Brain microvascular endothelial cell (primary cell): ENCODE results near the gene LEKR1.

Source experiments
- DNase-seq: peaks from one replicate; pipeline ENCODE4 v3.0.0-alpha.2; 2020
- H3K27ac ChIP-seq: fragments of 250-450 bp; sonication (Bioruptor Pico); 2 replicates; pipeline ENCODE4 v1.5.1; 2020; ENCODE audit warnings: mild to moderate bottlenecking, moderate library complexity
- H3K27me3 ChIP-seq: fragments of 250-450 bp; sonication (Bioruptor Pico); replicated peaks from 2 replicates; pipeline ENCODE4 v1.5.1; 2020; ENCODE audit warnings: mild to moderate bottlenecking
- H3K36me3 ChIP-seq: fragments of 250-450 bp; sonication (Bioruptor Pico); replicated peaks from 2 replicates; pipeline ENCODE4 v1.5.1; 2020; ENCODE audit warnings: mild to moderate bottlenecking
- H3K4me3 ChIP-seq: 2 replicates; pipeline ENCODE4 v1.5.1; 2011; ENCODE audit warnings: low read depth, mild to moderate bottlenecking, control low read depth, low read length, moderate library complexity
- CTCF ChIP-seq: IDR thresholded peaks from 2 replicates; pipeline ENCODE4 v1.5.1; 2011; ENCODE audit warnings: low read depth, mild to moderate bottlenecking, moderate library complexity, low read length, control low read depth, inconsistent platforms; ENCODE audit errors: missing control alignments
- in situ Hi-C: cut with HindIII; loops from 2 replicates; pipeline ENCODE4 v1.10.0; 2017; ENCODE audit warnings: low sequenced_read_pairs, low pct_ligation_motif_present

Gene LEKR1

DNA sequence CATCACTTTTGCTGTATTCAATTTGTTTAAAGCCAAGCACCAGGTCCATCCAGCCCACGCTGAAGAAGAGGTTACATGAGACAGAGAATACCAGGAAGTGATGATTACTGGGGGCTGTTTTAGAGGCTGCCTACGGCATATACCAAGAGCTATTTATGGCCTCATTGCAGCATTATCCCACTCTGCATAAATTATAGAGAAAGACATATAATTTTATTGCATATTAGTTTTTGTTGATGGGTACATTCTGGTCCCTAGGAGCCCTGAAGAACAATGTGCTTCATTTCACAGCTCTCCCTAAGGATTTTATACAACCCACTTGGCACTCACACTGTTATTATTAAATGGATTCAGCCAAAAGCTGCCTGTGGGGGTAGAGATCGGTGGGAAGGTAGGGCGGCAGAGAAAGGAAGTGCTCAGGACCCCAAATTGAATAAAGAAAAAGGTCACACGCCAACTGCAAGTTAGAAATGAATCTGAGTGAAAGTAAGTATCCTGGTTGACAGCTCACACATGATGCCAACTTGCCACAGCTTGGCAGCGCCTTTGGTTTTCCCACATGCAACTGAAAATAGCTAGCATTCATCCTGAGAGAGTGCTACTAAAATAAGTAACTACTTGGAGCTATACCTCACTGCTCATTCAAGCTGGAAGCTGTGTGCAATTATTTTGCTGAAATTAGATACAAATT is 260.1 kb downstream of the LEKR1 start:
- DNase-seq = no peak
- Histone ChIP-seq H3K36me3 (no peaks in the 10 kb centered on the region), H3K4me3 (no peak overlapping the region), H3K27ac (no peak overlapping the region), H3K27me3 (no peaks in the 10 kb centered on the region)
- in situ Hi-C loops = loop anchor here (25.0 kb wide), 2 partner anchors 399 to 574 kb away; no protein-coding TSS in a partner anchor
- no peak for TF ChIP-seq CTCF

- no peaks in the 10 kb centered on the region for H3K36me3 ChIP-seq
- H3K27me3 ChIP-seq = no peaks in the 10 kb centered on the region
- in situ Hi-C loops = loop anchor here (25.0 kb wide), 2 partner anchors 399 to 574 kb away; no protein-coding TSS in a partner anchor
- TF ChIP-seq CTCF = no peak
- no peak overlapping the region for H3K4me3 ChIP-seq
- no peak for DNase-seq
- no peak overlapping the region for H3K27ac ChIP-seq
Measured at GRCh38 chr3:157086775-157087174, 260.6 kb downstream of the LEKR1 start.

DNA sequence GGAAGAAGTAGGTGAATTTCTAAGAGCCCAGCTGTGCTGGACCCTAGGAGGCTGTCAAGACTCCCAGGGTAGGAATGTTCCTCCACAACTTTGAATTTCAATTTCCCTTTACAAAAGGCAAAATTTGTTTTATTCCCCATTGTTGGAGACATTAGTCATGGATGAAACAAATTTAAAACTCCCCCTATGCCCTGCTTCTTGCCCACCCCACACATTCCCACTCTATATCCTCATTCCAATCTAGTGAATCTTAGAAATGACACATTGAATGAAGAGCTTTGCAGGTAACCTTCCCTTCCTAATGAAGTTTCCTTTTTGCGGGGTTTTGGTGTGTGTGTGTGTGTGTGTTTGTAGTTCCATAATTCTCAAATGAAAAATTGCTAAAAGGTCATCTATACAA is 261.2 kb downstream of the LEKR1 start:
- TF ChIP-seq CTCF = no peak
- Histone ChIP-seq H3K36me3 (no peaks in the 10 kb centered on the region), H3K27ac (peak overlapping the region; percentile 94), H3K4me3 (no peak overlapping the region), H3K27me3 (no peaks in the 10 kb centered on the region)
- no peak for DNase-seq
- in situ Hi-C loops = loop anchor here (25.0 kb wide), 2 partner anchors 400 to 575 kb away; no protein-coding TSS in a partner anchor

GRCh38 chr3:157087780-157088600 is 261.8 kb downstream of the LEKR1 start:
- TF ChIP-seq CTCF = no peak
- H3K27me3 ChIP-seq = no peaks in the 10 kb centered on the region
- in situ Hi-C loops = loop anchor here (25.0 kb wide), 2 partner anchors 401 to 576 kb away; no protein-coding TSS in a partner anchor
- no peaks in the 10 kb centered on the region for H3K36me3 ChIP-seq
- H3K4me3 ChIP-seq = peak overlapping the region; percentile 67
- H3K27ac ChIP-seq = peak overlapping the region; percentile 94
- no peak for DNase-seq

DNA sequence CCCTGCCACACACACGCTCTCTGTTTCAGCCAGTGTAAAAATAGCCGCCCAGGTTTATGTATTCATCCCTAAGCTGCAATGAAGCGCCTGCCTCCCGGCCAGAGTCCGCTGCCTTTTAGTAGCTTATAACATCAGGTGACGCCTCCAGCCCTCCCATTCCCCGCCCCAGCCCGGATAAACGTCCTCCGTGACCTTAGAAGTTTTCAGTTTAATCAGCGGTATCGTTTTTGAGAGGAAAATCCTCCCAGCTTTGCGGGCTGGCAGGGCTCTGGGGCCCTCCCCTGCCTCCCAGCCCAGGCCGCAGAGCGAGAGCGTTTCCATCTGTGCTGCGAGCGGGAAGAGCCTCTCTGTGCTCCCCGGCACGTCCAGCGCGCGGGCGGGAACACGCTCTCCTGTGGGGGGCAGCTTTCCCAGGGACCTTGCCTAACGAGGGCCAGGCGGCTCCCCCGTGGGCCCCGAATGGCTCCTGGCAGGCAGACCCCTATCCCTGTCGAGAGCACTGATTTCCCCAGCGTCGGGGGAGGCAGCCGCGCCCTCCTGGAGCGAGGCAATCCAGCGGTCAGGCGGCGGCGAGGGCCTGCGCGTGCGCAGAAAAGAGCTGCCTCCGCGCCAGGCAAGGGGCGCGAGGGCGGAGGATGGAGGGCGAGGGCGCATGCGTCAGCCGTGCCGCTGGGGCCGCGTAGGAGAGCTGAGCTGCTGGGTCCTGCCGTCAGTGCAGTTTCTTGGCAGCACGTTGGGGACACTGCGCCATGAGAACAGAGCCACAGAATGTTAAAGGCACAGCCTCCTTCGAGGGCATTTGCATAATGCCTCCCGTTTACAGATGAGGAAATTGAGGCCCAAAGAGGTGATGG is 262.7 kb downstream of the LEKR1 start:
- DNase-seq = peak; percentile 92
- in situ Hi-C loops = loop anchor here (25.0 kb wide), 2 partner anchors 402 to 577 kb away; no protein-coding TSS in a partner anchor
- peak; percentile 17 for TF ChIP-seq CTCF
- H3K27me3 ChIP-seq = no peaks in the 10 kb centered on the region
- H3K27ac ChIP-seq = peak overlapping the region; percentile 94
- H3K4me3 ChIP-seq = peak overlapping the region; percentile 67
- no peaks in the 10 kb centered on the region for H3K36me3 ChIP-seq
